HG02798 (cell line): ENCODE data around the gene RIPOR3.
"Not testable (repeated sequence)": the region's sequence is repeated elsewhere in the genome, so short reads cannot be mapped to it uniquely, and the experiment has no call there.

Experiments
- ATAC-seq: cut with Tn5 transposase; IDR thresholded peaks from one replicate; pipeline ENCODE4 v1.9.1; 2021; ENCODE audit warnings: mild to moderate bottlenecking; ENCODE audit not compliant: unreplicated experiment, poor library complexity

RIPOR3 gene

DNA sequence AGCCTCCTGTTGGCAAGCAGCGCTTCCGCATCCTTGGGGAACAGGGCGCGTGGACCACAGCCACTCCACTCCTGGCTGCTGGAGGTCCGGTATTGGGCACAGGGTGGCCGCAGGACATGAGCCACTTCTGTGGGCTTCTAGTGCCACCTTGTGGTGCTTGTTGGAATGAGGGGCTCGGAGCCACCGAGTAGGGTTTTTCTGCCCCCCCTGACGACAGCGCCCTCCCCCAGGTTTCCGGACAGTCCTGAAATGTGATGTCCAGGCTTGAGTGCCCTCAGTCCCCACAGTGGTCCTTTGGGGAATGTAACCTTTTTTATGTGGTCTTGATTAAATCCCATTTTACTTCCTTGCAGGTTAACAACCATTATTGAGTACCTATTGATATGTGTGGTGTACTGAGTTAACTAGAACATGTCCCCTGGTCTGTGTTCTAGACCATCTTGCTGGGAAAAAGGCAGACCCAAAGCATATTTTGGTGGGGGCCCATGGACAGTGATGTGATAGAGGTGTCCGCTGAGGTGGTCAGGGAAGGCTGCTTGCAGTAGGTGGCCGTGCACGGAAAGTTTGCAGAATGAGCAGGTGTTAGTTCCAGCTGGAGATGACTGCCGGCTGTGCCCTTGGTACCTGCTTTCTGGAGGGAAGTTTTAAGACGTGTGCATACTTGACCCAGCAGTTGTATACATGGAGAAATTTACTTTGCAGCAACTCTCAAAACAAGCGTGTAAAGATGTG is 111.2 kb downstream of the RIPOR3 start:
- ATAC-seq, result no peak

DNA sequence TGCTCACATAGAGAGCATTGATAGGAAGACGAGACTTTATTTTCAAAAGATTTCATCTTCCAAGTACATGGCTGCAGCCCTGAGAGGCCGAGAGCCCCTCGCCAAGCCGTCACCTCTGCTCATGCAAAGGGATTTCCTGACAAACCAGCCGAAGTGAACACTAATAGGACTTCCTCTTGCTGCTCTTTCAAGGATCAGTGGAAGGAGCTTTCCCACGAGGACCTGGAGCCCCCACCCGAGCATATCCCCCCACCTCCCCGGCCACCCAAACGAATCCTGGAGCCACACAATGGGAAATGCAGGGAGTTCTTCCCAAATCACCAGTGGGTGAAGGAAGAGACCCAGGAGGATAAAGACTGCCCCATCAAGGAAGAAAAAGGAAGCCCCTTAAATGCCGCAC is 111.8 kb downstream of the RIPOR3 start:
- no peak for ATAC-seq

- no peak for ATAC-seq
Observed at GRCh38 chr20:50578778-50579165, 112.6 kb downstream of the RIPOR3 start.

DNA sequence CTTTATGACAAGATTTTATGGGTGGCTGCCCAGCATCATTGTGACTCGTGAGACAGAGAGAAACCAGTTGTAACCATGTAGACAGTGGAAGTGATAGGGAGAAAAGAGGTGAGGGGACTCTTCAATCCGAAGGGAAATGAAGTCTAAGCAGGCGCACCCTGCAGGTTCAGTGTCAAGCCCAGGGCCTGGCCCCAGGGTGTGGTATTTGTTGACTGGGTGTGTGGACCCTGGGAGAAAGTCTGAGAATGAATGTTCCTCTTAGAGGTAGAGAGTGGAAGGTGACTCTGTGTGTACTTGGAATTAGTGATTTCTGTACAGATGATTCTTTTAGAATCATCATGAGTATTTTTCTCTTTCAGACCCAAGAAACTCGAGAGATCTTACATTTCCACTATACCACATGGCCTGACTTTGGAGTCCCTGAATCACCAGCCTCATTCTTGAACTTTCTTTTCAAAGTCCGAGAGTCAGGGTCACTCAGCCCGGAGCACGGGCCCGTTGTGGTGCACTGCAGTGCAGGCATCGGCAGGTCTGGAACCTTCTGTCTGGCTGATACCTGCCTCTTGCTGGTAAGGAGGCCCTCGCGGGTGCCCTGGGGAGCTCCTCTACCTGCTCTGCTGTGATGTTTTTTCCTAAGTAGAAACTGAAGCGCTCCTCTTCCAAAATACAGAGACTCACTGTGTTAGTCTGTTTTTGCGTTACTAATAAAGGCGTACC is 113.1 kb downstream of the RIPOR3 start:
- no peak for ATAC-seq

- no peak for ATAC-seq
Observed at GRCh38 chr20:50577175-50578018, 113.9 kb downstream of the RIPOR3 start.

- ATAC-seq, result no peak
Observed at GRCh38 chr20:50575865-50576720, 115.2 kb downstream of the RIPOR3 start.

- no peak for ATAC-seq
Observed at GRCh38 chr20:50574586-50574985, 116.8 kb downstream of the RIPOR3 start.

DNA sequence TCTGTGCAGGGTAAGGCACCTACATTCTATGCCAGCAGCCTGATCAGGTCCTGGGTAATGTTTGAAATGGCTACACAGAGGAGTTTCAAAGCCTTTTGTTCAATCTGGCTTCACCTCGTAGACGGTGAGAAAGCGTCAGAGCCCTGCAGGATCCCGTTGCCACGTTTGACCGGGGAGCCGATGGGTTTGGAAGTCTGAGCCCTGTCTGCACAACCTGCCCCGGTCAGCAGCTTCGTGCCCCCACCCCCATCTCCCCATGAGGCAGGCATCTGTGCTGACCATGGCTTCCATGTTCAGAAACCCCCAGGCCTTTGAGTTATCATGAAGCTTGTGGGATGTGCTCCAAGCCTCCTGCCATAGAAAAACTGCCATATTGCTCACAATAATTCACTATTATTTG is 117.2 kb downstream of the RIPOR3 start:
- no peak for ATAC-seq

GRCh38 chr20:50572938-50573777 is 118.2 kb downstream of the RIPOR3 start:
- no peak for ATAC-seq

DNA sequence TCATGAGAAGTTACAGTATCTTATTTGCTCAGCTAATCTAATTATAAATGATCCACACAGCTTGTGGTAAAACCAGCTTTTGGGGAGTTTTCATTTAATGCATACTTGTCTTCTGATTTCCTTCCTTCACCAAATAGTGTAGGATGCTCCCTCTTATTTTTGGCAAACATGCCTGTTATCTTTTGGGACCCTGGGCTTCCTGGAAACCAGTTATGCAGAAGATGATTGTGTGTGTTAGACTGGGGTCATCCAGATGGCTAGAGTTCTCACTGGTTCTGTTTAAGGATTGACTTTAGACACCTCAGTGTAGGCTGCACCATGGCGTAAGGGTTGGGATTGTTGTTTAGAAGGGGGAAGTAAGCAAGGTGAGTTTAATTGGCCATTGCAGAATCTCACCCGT is 119.9 kb downstream of the RIPOR3 start:
- ATAC-seq, result no peak

DNA sequence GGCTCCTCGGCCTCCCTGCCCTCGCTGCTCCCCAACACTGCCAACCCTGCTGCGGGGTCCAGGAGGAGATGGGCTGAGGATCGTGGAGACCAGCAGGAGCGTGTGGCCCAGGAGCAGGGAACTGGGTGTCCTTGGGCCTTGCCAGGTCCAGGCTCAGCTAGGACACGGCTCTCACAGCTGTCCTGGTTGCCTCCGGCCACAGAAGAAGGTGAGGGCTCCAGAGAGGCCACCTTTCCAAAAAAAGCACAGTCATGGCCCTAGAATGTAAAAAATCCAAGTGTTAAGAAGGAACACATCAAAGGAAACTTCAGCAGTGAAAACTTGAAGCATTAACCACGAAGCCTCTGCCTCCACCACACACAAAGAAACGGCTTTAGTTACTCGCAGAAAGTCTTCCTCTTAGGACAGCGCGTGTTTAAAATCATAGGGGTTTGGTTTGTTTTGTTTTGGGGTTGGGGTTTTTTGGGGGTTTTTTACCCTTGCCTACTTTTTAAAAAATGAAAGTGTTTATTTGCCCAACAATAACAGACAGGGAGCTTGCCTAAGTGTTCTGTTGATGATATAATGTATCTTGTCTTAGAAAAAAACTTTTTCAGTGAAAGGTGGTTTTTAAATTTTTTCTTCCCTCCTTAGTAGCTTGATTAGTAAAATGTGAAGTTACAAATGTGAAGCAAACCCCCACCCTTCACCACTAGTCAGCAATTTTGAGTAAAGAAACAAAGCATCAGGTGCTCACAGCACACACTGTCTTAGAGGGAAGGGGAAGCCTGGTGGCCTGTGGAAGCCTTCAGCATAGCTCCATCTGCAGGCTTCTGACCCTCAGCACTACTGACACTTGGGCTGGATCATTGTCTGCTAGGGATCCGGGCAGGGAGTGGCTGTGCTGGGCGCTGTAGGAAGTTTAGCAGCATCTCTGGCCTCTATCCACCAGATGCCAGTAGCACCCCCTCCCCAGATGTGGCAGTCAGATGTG is 121.2 kb downstream of the RIPOR3 start:
- ATAC-seq, result peak; percentile 76

- ATAC-seq, result not testable (repeated sequence)
Observed at GRCh38 chr20:50569487-50569863, 121.9 kb downstream of the RIPOR3 start.

GRCh38 chr20:50568549-50568942 is 122.8 kb downstream of the RIPOR3 start:
- ATAC-seq, result no peak

GRCh38 chr20:50567860-50568548 is 123.3 kb downstream of the RIPOR3 start:
- no peak for ATAC-seq

DNA sequence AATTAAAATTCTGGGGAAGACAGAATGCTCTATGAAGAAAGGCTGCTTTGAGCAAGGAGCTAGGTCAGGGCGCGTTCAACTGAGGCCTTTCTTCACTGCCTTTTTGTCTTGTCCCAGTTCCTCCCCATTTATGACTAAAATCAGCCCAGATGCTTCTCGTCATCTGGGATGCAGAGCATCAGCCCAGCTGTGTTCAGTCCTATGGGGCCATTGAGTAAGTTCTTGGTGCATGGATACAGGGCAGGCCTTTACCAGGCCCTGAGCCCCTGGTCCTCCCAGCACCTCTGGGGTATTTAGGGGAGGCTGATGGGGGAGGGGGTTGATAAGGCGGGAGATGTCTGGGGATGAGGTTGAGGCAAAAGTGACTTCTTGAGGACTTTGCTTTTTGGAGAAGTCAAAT is 125.5 kb downstream of the RIPOR3 start:
- no peak for ATAC-seq

- ATAC-seq, result no peak
Observed at GRCh38 chr20:50565383-50565782, 126.0 kb downstream of the RIPOR3 start.

DNA sequence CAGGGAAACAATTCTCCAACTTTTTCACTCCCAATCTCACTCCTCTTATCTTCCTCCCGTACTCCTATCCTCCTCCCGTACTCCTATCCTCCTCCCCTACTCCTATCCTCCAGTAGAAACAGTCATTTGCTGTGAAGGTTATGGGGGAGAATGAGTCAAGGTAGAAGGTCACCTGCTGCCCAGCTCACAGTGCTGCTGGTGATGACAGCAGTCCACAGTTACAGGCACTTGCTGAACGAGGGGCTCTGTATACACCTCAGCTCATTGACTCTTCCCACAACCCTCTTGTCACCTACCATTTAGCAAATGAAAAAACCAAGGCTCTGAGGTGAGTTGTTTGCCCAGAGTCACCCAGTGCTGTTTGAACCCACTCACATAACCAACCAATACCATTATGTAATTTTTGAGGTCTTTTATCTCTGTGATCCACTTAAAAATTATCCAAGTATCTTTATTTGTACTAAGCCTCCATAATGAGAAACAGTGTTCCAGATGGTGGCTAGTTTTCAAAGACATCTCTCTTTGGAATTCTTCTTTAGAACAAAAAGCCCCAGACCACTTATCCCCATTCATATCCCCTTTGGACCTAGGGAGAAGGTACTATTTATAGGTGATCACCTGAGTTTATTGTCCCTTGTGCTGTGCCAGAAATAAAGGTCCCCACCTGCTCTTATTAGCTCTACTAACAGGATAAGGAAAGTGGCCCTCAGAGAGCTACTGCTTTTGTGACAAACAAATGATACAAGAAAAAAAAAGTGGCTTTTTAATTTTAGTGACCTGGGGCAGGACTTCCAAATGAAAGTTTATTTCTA is 128.0 kb downstream of the RIPOR3 start:
- ATAC-seq, result no peak
